GM19395 (cell line): Measurements from ENCODE around the gene CERS4.
"Not testable (repeated sequence)": the region's sequence is repeated elsewhere in the genome, so short reads cannot be mapped to it uniquely, and the experiment has no call there.

ENCODE experiments used
- ATAC-seq: cut with Tn5 transposase; IDR thresholded peaks from one replicate; pipeline ENCODE4 v1.9.1; 2021; ENCODE audit warnings: mild to moderate bottlenecking, moderate library complexity; ENCODE audit not compliant: unreplicated experiment

CERS4 gene

GRCh38 chr19:8259142-8259921 is 50.2 kb downstream of the CERS4 start:
- no peak for ATAC-seq

GRCh38 chr19:8259922-8260247 is 50.7 kb downstream of the CERS4 start:
- ATAC-seq, result no peak

- no peak for ATAC-seq
These were observed 52.2 kb downstream of the CERS4 start for GRCh38 chr19:8261347-8261746.

GRCh38 chr19:8261881-8262280 is 52.7 kb downstream of the CERS4 start:
- no peak for ATAC-seq

GRCh38 chr19:8262431-8262830 is 53.3 kb downstream of the CERS4 start:
- ATAC-seq, result no peak

- not testable (repeated sequence) for ATAC-seq
These were observed 55.1 kb downstream of the CERS4 start for GRCh38 chr19:8264248-8264647.

GRCh38 chr19:8265872-8266271 is 56.7 kb downstream of the CERS4 start:
- no peak for ATAC-seq

- ATAC-seq, result peak; percentile 5
These were observed 60.6 kb downstream of the CERS4 start for GRCh38 chr19:8269724-8270123.

GRCh38 chr19:8276508-8276907 is 67.3 kb downstream of the CERS4 start:
- not testable (repeated sequence) for ATAC-seq

- not testable (repeated sequence) for ATAC-seq
These were observed 82.2 kb downstream of the CERS4 start for GRCh38 chr19:8291337-8291736.

- no peak for ATAC-seq
These were observed 93.2 kb downstream of the CERS4 start for GRCh38 chr19:8302357-8302691.

- ATAC-seq, result no peak
These were observed 93.6 kb downstream of the CERS4 start for GRCh38 chr19:8302734-8303133.

GRCh38 chr19:8304841-8305621 is 95.9 kb downstream of the CERS4 start:
- no peak for ATAC-seq

- no peak for ATAC-seq
These were observed 96.6 kb downstream of the CERS4 start for GRCh38 chr19:8305798-8306197.

- ATAC-seq, result no peak
These were observed 97.3 kb downstream of the CERS4 start for GRCh38 chr19:8306235-8307054.

GRCh38 chr19:8307400-8307964 is 98.3 kb downstream of the CERS4 start:
- ATAC-seq, result no peak

- peak; percentile 72 for ATAC-seq
These were observed 99.0 kb downstream of the CERS4 start, which contains the start of gene CD320 for GRCh38 chr19:8307965-8308866. TSS of gene CD320 (minus strand) at chr19:8308358. CDS start at chr19:8308290, 68 bp downstream.

- no peak for ATAC-seq
These were observed 99.7 kb downstream of the CERS4 start for GRCh38 chr19:8308891-8309291.

- no peak for ATAC-seq
These were observed 101.3 kb downstream of the CERS4 start for GRCh38 chr19:8310342-8311055.
